NCI-H1092 (cell line): ENCODE data around the gene ZNF69.
"Not testable (repeated sequence)": the region's sequence is repeated elsewhere in the genome, so short reads cannot be mapped to it uniquely, and the experiment has no call there.

Experiments used
- DNase-seq: peaks from one replicate; lab custom pipeline; 2025; lab: John Stamatoyannopoulos, UW

The ZNF69 gene

DNA sequence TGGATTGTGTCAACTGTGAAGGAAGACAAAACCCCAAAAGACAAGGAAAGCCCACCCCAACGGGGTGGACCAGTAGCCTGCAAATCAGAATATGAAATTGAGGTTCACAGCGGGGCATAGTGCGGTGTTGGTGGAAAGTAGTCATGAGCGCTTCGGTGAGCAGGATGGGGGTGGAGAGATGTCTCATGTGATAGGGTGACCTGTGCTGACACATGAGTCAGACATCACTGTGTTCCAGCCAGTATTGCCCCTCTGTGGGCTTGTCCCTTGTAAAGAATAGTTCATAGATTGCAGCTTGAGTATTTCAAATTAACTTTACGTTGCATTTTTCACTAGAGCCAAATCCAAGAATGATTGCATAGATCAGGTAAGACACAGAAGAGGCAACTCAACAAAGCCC, 7.3 kb downstream of the ZNF69 start:
- no peak for DNase-seq

DNA sequence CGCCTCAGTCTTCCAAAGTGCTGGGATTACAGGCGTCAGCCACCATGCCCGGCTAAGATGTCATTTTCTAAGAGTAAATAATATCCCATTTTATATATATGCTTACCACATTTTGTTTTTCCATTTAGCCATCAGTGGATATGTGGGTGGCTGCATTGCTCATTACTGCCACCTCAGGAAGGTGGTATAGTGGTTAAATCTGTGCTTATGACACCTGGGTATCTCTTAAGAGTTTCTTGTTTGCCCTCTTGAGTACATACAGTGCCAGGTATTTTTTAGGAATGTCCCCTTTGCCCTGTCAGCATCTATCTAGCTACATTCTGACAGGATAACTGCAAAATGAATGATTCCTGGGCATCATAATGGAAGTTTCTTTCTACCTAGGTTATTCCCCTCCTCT, 14.6 kb downstream of the ZNF69 start:
- no peak for DNase-seq

DNA sequence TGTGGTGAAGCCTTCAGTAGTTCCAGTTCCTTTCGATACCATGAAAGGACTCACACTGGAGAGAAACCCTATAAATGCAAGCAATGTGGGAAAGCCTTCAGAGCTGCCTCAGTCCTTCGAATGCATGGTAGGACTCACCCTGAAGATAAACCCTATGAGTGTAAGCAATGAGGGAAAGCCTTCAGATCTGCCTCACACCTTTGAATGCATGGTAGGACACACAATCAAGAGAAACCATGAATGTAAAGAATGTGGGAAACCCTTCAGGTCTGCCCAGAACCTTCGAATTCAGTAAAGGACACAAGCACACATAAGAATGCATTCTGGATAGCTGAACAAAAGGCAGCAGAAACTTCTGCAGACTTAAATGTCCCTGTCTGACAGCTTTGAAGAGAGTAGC, 18.3 kb downstream of the ZNF69 start:
- DNase-seq, result no peak

DNA sequence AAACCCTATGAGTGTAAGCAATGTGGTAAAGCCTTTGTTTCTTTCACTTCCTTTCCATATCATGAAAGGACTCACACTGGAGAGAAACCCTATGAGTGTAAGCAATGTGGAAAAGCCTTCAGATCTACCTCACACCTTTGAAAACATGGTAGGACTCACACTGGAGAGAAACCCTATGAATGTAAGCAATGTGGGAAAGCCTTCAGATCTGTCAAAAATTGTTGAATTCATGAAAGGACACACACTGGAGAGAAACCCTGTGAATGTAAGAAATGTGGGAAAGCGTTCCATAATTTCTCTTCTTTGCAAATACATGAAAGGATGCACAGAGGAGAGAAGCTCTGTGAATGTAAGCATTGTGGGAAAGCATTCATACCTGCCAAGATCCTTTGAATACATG, 24.4 kb downstream of the ZNF69 start:
- not testable (repeated sequence) for DNase-seq

DNA sequence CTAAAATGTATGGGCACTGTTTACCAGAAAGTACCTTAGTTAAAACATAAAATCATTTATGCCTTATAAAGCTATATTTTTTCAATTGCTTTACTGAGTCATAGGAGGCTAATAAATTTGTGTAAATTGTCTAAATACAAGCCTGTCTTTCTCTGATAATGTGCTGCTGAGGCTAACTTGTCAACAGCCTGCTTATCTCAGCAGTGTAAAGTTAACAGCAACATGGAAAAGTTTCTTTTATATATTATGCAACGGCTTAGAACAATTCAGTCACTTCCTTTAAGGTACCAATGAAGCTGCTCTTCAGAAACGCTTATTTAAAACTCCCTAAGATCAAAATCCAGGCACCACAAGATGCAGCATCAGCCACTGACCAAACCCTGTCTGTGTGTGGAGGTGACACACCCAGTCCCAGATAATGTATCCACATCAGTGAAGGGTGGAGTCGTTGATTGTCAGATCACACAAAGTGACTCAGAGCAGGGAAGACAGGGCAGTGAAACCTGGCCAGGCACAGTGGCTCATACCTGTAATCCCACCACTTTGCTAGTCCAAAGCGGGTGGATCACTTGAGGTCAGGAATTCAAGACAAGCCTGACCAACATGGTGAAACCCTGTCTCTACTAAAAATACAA, 27.0 kb downstream of the ZNF69 start:
- DNase-seq, result not testable (repeated sequence)

DNA sequence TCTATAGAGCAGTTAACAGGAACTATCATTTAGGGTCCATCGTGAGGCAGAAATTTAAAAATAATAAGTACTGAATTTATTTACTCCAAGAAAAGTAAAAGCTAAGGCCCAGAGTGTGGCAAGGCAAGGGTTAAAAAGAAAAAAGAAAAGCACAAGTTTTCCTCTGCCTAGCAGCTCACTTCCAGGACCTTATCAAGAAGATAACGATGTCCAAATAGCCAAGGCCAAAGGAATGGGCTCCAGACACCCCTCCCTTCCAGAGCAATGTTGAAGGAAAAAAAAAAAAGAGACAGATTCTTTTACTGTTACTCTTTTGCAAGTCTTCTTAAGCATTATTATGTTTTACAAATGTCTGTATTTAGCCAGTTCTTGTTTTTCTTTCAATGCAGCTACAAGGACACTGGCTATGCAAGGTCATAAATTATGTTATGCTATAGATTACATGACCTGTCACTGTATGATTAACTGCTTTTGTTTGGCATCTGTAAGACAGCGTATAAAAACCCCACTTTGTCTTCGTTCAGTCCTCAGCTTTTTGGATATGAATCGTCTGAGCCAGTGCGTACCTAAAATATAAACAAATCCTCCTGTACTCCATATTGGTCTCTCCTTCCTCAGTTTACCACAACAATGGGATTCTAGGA, 34.4 kb downstream of the ZNF69 start:
- DNase-seq, result no peak

DNA sequence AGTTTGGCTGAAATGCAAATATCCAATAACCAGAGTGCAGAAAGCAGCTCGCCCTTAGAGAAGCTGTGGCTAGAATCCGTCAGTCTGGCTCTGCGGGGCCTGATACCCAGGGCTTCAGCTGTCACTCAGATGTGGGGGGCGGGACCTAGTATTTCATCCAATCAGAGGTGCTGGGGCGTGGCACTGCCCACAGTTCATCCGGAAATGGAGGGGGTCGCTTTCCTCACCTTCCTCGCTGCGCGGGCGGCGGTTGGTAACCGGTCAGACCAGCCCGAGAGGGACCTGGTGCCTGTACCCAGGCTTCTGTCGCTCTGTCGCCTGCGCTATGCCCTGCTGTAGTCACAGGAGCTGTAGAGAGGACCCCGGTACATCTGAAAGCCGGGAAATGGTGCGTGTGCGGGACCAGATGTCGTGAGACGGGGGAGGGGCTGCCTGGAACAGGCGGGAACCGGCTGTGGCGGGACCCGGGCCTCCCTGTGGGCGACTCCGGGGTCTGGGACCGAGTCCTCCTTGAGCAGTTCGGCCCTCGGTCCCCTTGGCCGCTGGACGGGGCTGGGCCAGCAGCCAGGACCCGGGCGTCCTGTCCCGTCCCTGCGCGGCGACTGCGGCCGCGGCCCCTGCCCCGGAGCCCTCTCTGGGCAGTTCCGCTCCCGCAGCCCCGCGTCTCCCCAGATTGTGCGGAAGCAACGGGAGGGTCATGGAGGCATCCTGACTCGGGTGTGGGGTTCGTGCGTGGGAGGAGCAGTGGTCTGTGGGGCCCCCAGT, 37.5 kb downstream of the ZNF69 start, which contains the start of gene ZNF700:
Gene ZNF700 (plus strand): TSS at position 222 of the 765 bp plus-strand sequence. CDS start 104 bp downstream, at position 326.
- peak; percentile 94 for DNase-seq

DNA sequence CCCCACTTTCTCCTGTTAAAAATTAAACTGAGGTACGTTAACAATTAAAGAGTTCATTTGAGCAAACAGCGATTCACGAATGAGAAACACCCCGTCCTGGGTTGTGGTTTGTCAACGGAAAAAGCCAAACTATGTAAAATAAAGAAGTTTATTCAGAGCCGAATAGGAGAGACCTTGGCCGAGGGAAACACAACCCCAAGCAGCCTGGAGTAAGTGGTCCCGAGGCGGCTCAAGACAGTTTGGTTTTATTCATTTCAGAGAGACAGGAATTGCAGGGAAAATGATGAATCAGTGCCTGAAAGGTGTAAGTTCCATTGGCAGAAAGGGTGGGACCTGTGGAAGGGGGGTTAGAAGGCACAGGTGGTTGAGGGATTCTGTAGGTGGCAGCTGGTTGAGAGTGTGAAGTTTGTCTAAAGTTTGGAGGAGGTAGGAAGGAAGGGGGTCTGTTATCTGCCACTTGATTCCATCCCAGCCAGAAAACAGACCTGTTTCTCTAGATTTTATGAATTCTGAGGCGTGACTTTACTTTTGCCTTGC, 38.1 kb downstream of the ZNF69 start:
- DNase-seq, result not testable (repeated sequence)

DNA sequence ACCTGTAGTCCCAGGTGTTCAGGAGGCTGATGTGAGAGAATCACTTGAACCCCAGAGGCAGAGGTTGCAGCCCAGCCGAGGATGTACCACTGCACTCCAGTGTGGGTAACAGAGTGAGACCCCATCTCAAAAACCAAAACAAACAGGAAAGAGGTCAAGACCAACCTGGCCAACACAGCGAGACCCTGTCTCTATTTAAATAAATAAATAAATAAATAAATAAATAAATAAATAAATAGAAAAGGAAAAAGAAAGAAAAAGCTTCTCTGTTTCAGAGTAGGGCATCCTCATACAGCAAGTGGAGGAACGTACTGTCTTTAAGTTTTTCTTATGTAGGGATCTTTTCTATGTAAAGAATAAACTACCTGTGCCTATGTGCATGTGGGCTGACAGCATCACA, 39.6 kb downstream of the ZNF69 start:
- no peak for DNase-seq

DNA sequence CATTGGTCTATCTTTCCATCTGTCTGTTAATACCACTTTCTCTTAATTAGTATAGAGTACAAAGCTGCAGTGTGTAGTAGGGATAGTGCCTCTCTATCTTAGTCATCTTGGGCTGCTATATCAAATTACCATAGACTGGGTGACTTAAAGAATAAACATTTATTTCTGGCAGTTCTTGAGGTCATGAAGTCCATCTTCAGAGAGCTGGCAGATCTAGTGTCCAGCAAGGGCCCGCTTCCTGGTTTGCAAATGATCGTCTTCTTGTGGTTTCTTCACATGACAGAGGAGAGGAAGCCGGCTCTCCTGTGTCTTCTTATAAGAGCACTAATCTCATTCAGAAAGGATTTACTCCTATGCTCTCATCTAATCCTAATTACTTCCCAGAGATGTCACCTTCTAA, 43.5 kb downstream of the ZNF69 start:
- no peak for DNase-seq

DNA sequence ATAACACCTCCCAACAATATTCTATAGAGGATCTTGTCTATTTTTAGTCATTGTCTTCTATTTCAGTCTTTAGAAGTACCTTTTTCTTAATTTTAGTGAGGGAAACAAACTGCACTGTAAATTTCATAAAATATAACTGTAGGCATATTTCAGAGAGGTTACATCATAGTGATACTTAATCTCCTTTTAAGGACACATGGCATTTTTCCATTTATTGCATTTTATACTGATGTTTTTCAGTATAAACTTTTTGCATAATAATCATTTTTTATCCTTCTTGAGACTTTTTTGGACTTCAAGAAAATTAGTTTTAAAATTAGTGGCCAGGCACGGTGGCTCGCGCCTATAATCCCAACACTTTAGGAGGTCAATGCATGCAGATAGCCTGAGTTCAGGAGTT, 43.9 kb downstream of the ZNF69 start:
- no peak for DNase-seq

DNA sequence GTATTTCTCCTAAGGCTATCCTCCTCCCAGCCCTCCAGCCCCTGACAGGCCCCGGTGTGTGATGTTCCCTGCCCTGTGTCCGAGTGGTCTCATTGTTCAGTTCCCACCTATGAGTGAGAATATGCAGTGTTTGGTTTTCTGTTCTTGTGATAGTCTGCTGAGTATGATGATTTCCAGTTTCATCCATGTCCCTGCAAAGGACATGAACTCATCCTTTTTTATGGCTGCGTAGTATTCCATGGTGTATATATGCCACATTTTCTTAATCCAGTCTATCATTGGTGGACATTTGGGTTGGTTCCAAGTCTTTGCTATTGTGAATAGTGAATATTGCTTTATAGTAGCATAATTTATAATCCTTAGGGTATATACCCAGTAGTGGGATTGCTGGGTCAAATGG, 48.2 kb downstream of the ZNF69 start:
- DNase-seq, result not testable (repeated sequence)

DNA sequence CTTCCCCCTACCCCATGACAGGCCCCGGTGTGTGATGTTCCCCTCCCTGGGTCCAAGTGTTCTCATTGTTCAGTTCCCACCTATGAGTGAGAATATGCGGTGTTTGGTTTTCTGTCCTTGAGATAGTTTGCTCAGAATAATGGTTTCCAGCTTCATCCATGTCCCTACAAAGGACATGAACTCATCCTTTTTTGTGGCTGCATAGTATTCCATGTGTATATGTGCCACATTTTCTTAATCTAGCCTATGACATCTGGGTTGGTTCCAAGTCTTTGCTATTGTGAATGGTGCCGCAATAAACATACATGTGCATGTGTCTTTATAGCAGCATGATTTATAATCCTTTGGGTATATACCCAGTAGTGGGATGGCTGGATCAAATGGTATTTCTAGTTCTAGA, 50.8 kb downstream of the ZNF69 start:
- DNase-seq, result not testable (repeated sequence)

DNA sequence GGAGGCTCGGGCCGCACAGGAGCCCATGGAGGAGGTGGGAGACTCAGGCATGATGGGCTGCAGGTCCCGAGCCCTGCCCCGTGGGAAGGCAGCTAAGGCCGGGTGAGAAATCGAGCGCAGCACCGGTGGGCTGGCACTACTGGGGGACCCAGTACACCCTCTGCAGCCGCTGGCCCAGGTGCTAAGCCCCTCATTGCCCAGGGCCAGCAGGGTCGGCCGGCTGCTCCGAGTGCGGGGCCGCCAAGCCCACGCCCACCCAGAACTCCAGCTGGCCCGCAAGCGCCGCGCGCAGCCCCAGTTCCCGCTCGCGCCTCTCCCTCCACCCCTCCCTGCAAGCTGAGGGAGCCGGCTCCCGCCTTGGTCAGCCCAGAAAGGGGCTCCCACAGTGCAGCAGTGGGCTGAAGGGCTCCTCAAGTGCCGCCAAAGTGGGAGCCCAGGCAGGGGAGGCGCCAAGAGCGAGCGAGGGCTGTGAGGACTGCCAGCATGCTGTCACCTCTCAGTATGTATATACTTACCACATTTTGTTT, 53.8 kb downstream of the ZNF69 start:
- not testable (repeated sequence) for DNase-seq

DNA sequence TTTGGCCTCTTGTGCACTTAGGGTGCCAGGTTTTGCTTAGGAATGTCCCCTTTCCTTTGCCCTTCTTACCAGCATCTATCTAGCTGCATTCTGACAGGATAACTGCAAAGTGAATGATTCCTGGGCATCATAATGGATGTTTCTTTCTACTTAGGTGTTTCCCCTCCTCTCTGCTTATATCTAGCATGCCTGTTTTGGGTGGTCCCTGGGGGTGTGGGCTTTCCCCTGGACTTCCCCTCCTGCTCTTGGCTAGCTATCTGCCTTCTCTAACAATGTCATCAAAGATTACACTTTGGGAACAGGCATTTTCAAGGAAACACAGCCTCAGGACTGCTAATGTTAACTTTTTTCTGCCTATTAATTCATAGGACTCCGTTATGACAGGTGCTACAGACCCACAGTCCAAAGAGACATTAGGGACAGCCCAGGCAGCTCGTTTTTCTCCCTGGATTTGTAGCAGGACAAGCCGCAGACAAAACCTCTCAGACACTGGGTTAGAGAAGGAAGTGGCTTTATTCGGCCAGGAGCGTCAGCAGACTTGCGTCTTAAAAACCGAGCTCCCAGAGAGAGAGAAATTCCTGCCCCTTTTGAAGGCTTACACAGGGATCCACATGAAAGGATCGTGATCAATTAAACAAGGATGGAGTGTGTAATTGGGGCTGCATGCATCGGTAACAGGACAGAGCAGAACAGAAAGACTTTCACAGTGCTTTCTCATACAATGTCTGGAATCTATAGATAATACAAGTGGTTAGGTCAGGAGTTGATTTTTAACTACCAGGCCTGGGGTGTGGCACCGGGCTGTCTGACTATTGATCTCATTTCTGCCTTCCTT, 54.6 kb downstream of the ZNF69 start:
- no peak for DNase-seq

DNA sequence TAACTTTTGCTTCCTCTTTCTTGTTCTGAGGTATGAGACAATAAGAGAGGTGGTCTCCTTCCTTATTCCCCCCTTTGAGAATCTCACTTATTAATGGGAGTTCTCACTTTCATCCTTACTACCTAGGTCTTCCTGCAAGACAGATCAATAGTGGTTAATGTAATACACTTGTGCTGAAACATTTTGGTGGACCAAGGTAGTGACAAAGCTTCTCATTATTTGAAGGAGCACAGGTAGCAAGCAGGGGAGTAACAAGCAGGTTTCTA, 55.2 kb downstream of the ZNF69 start:
- no peak for DNase-seq

DNA sequence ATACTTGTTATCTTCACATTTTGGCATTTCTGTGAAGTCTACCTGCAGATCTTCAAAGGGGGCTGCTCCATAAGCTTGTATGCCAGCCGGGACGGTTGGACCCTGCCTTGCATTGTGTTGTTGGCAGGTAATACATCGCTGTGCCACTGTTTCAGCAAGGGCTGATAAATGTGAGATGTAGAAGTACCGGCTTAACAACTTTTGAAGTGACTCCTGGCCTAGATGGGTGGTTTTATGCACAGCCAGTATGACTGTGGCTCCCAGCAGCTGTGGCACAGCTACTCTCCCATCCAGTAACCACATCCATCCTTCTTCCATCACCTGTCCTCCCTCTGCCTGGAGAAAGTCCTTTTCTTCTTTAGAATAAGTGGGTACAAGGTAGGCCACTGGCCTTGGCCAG, 57.1 kb downstream of the ZNF69 start:
- DNase-seq, result no peak

DNA sequence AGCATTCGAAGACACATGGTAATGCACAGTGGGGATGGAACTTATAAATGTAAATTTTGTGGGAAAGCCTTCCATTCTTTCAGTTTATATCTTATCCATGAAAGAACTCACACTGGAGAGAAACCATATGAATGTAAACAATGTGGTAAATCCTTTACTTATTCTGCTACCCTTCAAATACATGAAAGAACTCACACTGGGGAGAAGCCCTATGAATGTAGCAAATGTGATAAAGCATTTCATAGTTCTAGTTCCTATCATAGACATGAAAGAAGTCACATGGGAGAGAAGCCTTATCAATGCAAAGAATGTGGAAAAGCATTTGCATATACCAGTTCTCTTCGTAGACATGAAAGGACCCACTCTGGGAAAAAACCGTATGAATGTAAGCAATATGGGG, 61.1 kb downstream of the ZNF69 start:
- DNase-seq, result no peak

DNA sequence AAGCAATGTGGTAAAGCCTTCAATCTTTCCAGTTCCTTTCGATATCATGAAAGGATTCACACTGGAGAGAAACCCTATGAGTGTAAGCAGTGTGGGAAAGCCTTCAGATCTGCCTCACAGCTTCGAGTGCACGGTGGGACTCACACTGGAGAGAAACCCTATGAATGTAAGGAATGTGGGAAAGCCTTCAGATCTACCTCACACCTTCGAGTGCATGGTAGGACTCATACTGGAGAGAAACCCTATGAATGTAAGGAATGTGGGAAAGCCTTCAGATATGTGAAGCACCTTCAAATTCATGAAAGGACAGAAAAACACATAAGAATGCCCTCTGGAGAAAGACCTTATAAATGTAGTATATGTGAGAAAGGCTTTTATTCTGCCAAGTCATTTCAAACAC, 61.6 kb downstream of the ZNF69 start:
- no peak for DNase-seq

DNA sequence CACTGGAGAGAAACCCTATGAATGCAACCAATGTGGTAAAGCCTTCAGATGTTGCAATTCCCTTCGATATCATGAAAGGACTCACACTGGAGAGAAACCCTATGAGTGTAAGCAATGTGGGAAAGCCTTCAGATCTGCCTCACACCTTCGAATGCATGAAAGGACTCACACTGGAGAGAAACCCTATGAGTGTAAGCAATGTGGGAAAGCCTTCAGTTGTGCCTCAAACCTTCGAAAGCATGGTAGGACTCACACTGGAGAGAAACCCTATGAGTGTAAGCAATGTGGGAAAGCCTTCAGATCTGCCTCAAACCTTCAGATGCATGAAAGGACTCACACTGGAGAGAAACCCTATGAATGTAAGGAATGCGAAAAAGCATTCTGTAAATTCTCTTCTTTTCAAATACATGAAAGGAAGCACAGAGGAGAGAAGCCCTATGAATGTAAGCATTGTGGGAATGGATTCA, 62.1 kb downstream of the ZNF69 start:
- not testable (repeated sequence) for DNase-seq

DNA sequence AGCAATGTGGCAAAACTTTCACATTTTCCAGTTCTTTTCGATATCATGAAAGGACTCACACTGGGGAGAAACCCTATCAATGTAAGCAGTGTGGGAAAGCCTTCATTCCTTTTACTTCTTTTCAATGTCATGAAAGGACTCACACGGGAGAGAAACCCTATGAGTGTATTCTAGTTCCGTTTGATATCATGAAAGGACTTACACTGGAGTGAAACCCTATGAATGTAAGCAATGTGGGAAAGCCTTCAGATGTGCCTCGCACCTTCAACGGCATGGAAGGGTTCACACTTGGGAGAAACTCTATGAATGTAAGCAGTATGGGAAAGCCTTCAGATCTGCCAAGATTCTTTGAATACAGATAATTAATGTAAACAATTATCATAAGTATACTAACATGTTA, 62.7 kb downstream of the ZNF69 start:
- DNase-seq, result no peak
